HuH-7 (cell line): ENCODE measurements around the gene CTIF.
A peak's percentile ranks its signal among the peaks of the same experiment; 100 is the strongest.

Experiments
- DNase-seq: peaks from one replicate; pipeline ENCODE4 v3.0.0; 2011; ENCODE audit warnings: low spot score

The CTIF gene

GRCh38 chr18:48602759-48603390 is 64.0 kb downstream of the CTIF start:
- no peak for DNase-seq

- peak; percentile 70 for DNase-seq
Observed at GRCh38 chr18:48605408-48605845, 66.6 kb downstream of the CTIF start.

- no peak for DNase-seq
Observed at GRCh38 chr18:48607056-48607984, 68.5 kb downstream of the CTIF start.

- DNase-seq: no peak
Observed at GRCh38 chr18:48608581-48608980, 69.8 kb downstream of the CTIF start.

GRCh38 chr18:48609114-48609513 is 70.3 kb downstream of the CTIF start:
- no peak for DNase-seq

- DNase-seq: no peak
Observed at GRCh38 chr18:48609820-48610815, 71.3 kb downstream of the CTIF start.

GRCh38 chr18:48611203-48611602 is 72.4 kb downstream of the CTIF start:
- DNase-seq: no peak

GRCh38 chr18:48611785-48612480 is 73.1 kb downstream of the CTIF start:
- no peak for DNase-seq

- no peak for DNase-seq
Observed at GRCh38 chr18:48612511-48612910, 73.7 kb downstream of the CTIF start.

GRCh38 chr18:48612917-48613316 is 74.1 kb downstream of the CTIF start:
- DNase-seq: no peak

- no peak for DNase-seq
Observed at GRCh38 chr18:48613589-48614404, 75.0 kb downstream of the CTIF start.

- no peak for DNase-seq
Observed at GRCh38 chr18:48615566-48616401, 77.0 kb downstream of the CTIF start.

- DNase-seq: no peak
Observed at GRCh38 chr18:48616484-48617255, 77.8 kb downstream of the CTIF start.

- no peak for DNase-seq
Observed at GRCh38 chr18:48617844-48618497, 79.1 kb downstream of the CTIF start.

GRCh38 chr18:48619016-48619415 is 80.2 kb downstream of the CTIF start:
- DNase-seq: no peak

GRCh38 chr18:48619501-48619900 is 80.7 kb downstream of the CTIF start:
- no peak for DNase-seq

GRCh38 chr18:48620071-48620470 is 81.2 kb downstream of the CTIF start:
- no peak for DNase-seq

- DNase-seq: no peak
Observed at GRCh38 chr18:48621240-48621639, 82.4 kb downstream of the CTIF start.
